Measurements from ENCODE around the gene DCP1A. TPM values are rescaled to one million over a fixed set of nuclear protein-coding genes. Genes with fewer than 3 reads are reported as not detected.

DCP1A gene
- total and polyA plus RNA-seq, 2 experiments from 2014 or later = 20.4 to 34.5 TPM

DNA sequence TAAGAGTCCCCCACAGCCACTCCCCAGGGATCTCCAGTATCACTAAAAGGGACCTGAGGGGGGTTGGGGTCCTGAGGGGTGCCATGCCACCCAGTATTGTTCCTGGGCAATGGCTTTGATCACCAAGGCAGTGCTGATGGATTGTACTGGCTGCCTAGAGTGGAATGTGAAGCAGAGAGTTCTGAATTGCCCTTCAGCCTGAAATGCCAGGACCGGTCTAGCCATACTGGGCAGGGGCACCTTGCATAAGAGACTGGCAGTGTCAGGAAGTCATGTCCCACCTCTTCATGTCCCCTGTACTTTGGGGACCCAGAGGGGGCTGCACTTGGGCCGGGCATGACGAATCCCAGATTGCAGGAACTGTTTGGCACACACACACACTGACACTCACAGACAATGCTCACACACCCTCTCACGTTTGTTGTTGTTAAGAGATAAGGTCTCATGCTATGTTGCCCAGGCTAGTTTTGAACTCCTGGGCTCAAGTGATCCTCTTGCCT lies 87.0 kb downstream of the DCP1A start:
- Histone ChIP-seq H3K27ac (no peak overlapping the region), H3K9me2 (replicated peaks; ENCODE audit: insufficient read depth) (no peaks in the 10 kb centered on the region), H3K4me2 (no peak overlapping the region), H3K79me2 (peaks cover under 1% of the 10 kb centered on the region), H3K9me3 (ENCODE audit: low read depth) (no peaks in the 10 kb centered on the region), H3K36me3 (replicated peaks; ENCODE audit: insufficient read depth, low read depth) (no peaks in the 10 kb centered on the region), H4K20me1 (ENCODE audit: insufficient read depth, poor library complexity, severe bottlenecking) (no peaks in the 10 kb centered on the region), H2AFZ (no peak overlapping the region), H3K4me3 (no peak overlapping the region), H3K4me1 (ENCODE audit: insufficient read depth) (no peaks in the 10 kb centered on the region), H3K27me3 (no peaks in the 10 kb centered on the region)
- no peak for DNase-seq (ENCODE audit: low spot score)
- TF ChIP-seq EZH2 (IDR thresholded peaks at IDR 0.05; ENCODE audit: borderline replicate concordance) (no peak), EZH2phosphoT487 (IDR thresholded peaks at IDR 0.05; ENCODE audit: low read depth, severe bottlenecking, unreplicated experiment) (no peak), CTCF (IDR thresholded peaks at IDR 0.05; ENCODE audit: poor library complexity) (no peak)
- WGBS (ENCODE audit: low lambda C conversion rate, missing lambda C conversion rate) = 78% methylated on average over 4 of the region's 4 CpGs

- H3K36me3 ChIP-seq (replicated peaks; ENCODE audit: insufficient read depth, low read depth) = no peaks in the 10 kb centered on the region
- no peak overlapping the region for H3K4me3 ChIP-seq
- H4K20me1 ChIP-seq (ENCODE audit: insufficient read depth, poor library complexity, severe bottlenecking) = peaks cover 1% of the 10 kb centered on the region
- H3K79me2 ChIP-seq = peaks cover 7% of the 10 kb centered on the region
- no peaks in the 10 kb centered on the region for H3K9me3 ChIP-seq (ENCODE audit: low read depth)
- H3K27ac ChIP-seq = no peak overlapping the region
- H3K4me1 ChIP-seq (ENCODE audit: insufficient read depth) = no peaks in the 10 kb centered on the region
- no peak overlapping the region for H3K4me2 ChIP-seq
- TF ChIP-seq EZH2phosphoT487 (IDR thresholded peaks at IDR 0.05; ENCODE audit: low read depth, severe bottlenecking, unreplicated experiment) = no peak
- no peak for TF ChIP-seq EZH2 (IDR thresholded peaks at IDR 0.05; ENCODE audit: borderline replicate concordance)
- no peak for TF ChIP-seq CTCF (IDR thresholded peaks at IDR 0.05; ENCODE audit: poor library complexity)
- no peaks in the 10 kb centered on the region for H3K9me2 ChIP-seq (replicated peaks; ENCODE audit: insufficient read depth)
- 73% methylated on average over 9 of the region's 9 CpGs for WGBS (ENCODE audit: low lambda C conversion rate, missing lambda C conversion rate)
- H2AFZ ChIP-seq = no peak overlapping the region
- no peaks in the 10 kb centered on the region for H3K27me3 ChIP-seq
- DNase-seq (ENCODE audit: low spot score) = no peak
Measured at GRCh38 chr3:53259427-53260259, 87.7 kb downstream of the DCP1A start.

DNA sequence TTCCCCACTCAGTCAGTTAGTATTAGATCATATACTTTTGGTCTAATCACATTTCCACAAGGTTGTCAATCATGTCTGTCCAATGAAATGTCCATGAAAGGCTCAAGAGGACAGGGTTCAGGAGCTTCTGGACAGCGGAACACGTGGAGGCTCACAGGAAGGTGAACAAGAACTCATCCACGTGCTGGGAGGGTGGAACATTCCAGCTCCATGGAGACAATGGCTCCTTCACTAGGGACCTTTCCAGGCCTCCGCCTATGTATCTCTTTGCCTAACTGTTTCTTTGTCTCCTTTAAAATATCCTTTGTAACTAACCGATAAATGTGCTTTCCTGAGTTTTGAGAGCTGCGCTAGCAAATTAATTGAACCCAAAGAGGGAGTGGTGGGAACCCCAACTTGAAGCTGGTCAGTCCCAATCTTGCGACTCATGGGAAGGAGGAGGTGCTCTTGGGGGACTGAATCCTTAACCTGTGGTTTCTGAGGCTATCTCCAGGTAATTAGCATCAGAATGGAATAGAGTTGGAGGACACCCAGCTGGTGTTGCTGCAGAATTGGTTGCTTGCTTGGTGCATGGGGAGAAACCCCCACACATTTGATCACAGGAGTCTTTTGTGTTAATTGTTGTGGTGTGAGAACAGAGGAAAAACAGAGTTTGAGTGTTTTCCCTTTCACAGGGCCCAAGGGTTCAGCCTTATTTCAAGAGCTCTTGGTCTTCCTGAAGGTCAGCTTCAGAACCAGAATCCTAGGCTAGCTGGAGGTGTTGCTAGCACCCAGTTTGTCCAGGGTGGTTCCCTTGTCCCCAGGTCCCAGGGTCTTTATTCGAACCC lies 88.5 kb downstream of the DCP1A start:
- Histone ChIP-seq H3K79me2 (peaks cover 16% of the 10 kb centered on the region), H3K9me3 (ENCODE audit: low read depth) (no peaks in the 10 kb centered on the region), H3K27ac (no peak overlapping the region), H2AFZ (no peak overlapping the region), H3K4me2 (no peak overlapping the region), H3K4me3 (no peak overlapping the region), H3K4me1 (ENCODE audit: insufficient read depth) (peaks cover 5% of the 10 kb centered on the region), H3K27me3 (no peaks in the 10 kb centered on the region), H3K36me3 (replicated peaks; ENCODE audit: insufficient read depth, low read depth) (no peaks in the 10 kb centered on the region), H3K9me2 (replicated peaks; ENCODE audit: insufficient read depth) (no peaks in the 10 kb centered on the region), H4K20me1 (ENCODE audit: insufficient read depth, poor library complexity, severe bottlenecking) (peaks cover 9% of the 10 kb centered on the region)
- 78% methylated on average over 8 of the region's 8 CpGs for WGBS (ENCODE audit: low lambda C conversion rate, missing lambda C conversion rate)
- TF ChIP-seq EZH2phosphoT487 (IDR thresholded peaks at IDR 0.05; ENCODE audit: low read depth, severe bottlenecking, unreplicated experiment) = no peak
- TF ChIP-seq CTCF (IDR thresholded peaks at IDR 0.05; ENCODE audit: poor library complexity) = no peak
- TF ChIP-seq EZH2 (IDR thresholded peaks at IDR 0.05; ENCODE audit: borderline replicate concordance) = no peak
- DNase-seq (ENCODE audit: low spot score) = no peak
